H9 (cell line): ENCODE data around the gene HPD. TPM values are rescaled to one million over a fixed set of nuclear protein-coding genes. Genes with fewer than 3 reads are reported as not detected.

Experiments
- DNase-seq: peaks from one replicate; pipeline ENCODE4 v3.0.0-alpha.2; 2017
- H2AFZ ChIP-seq: one replicate; pipeline ENCODE4 v1.6.1; 2013; ENCODE audit warnings: mild to moderate bottlenecking, low read length, control low read depth, moderate library complexity
- H2AK5ac ChIP-seq: 2 replicates; pipeline ENCODE4 v1.6.1; 2013; ENCODE audit warnings: low read length, control low read depth, mixed read lengths; ENCODE audit not compliant: insufficient read length
- H2BK120ac ChIP-seq: one replicate; pipeline ENCODE4 v1.6.1; 2013; ENCODE audit warnings: low read depth, mild to moderate bottlenecking, low read length, control low read depth, inconsistent platforms; ENCODE audit not compliant: poor library complexity, severe bottlenecking
- H2BK12ac ChIP-seq: 2 replicates; pipeline ENCODE4 v1.6.1; 2013; ENCODE audit warnings: low read length, control low read depth, mixed read lengths, low read depth; ENCODE audit not compliant: insufficient read length
- H2BK15ac ChIP-seq: 2 replicates; pipeline ENCODE4 v1.6.1; 2013; ENCODE audit warnings: low read depth, low read length, control low read depth
- H2BK20ac ChIP-seq: one replicate; pipeline ENCODE4 v1.6.1; 2013; ENCODE audit warnings: low read depth, mild to moderate bottlenecking, low read length, control low read depth, inconsistent platforms; ENCODE audit not compliant: poor library complexity, severe bottlenecking
- H2BK5ac ChIP-seq: 2 replicates; pipeline ENCODE4 v1.6.1; 2013; ENCODE audit warnings: low read length, control low read depth, mixed read lengths; ENCODE audit not compliant: insufficient read length
- H3K14ac ChIP-seq: 2 replicates; pipeline ENCODE4 v1.6.1; 2013; ENCODE audit warnings: low read length, control low read depth; ENCODE audit not compliant: insufficient read depth
- H3K18ac ChIP-seq: 2 replicates; pipeline ENCODE4 v1.6.1; 2013; ENCODE audit warnings: low read depth, mild to moderate bottlenecking, mixed read lengths, low read length, control low read depth; ENCODE audit not compliant: insufficient read length
- H3K23ac ChIP-seq: 2 replicates; pipeline ENCODE4 v1.6.1; 2013; ENCODE audit warnings: low read length, control low read depth, mixed read lengths, low read depth; ENCODE audit not compliant: insufficient read length
- H3K23me2 ChIP-seq: 2 replicates; pipeline ENCODE4 v1.6.1; 2013; ENCODE audit warnings: low read depth, mild to moderate bottlenecking, mixed read lengths, low read length, control low read depth; ENCODE audit not compliant: insufficient read length, poor library complexity, severe bottlenecking
- H3K27ac ChIP-seq: 2 replicates; pipeline ENCODE4 v1.5.1; 2013; ENCODE audit warnings: low read length, control low read depth, mixed read lengths, low read depth; ENCODE audit not compliant: insufficient read length
- H3K27me3 ChIP-seq: 2 replicates; pipeline ENCODE4 v1.6.1; 2013; ENCODE audit warnings: low read length, control low read depth, inconsistent platforms; ENCODE audit not compliant: insufficient read depth
- H3K4ac ChIP-seq: 2 replicates; pipeline ENCODE4 v1.6.1; 2013; ENCODE audit warnings: low read depth, mild to moderate bottlenecking, control low read depth, inconsistent platforms, low read length, moderate library complexity
- H3K4me1 ChIP-seq: 2 replicates; pipeline ENCODE4 v1.6.1; 2013; ENCODE audit warnings: low read length, control low read depth, inconsistent platforms; ENCODE audit not compliant: insufficient read depth
- H3K4me2 ChIP-seq: 2 replicates; pipeline ENCODE4 v1.6.1; 2013; ENCODE audit warnings: low read length, control low read depth, mixed read lengths; ENCODE audit not compliant: insufficient read length, insufficient read depth
- H3K56ac ChIP-seq: 2 replicates; pipeline ENCODE4 v1.6.1; 2013; ENCODE audit warnings: low read depth, mild to moderate bottlenecking, mixed read lengths, low read length, control low read depth; ENCODE audit not compliant: insufficient read length
- H3K79me1 ChIP-seq: 2 replicates; pipeline ENCODE4 v1.6.1; 2013; ENCODE audit warnings: low read depth, mild to moderate bottlenecking, moderate library complexity, low read length, control low read depth, inconsistent platforms; ENCODE audit not compliant: insufficient read depth, poor library complexity, severe bottlenecking
- H3K79me2 ChIP-seq: 2 replicates; pipeline ENCODE4 v1.6.1; 2013; ENCODE audit warnings: low read length, control low read depth, inconsistent platforms; ENCODE audit not compliant: insufficient read depth
- H3K9ac ChIP-seq: 2 replicates; pipeline ENCODE4 v1.6.1; 2013; ENCODE audit warnings: low read length, control low read depth, mixed read lengths; ENCODE audit not compliant: insufficient read length; ENCODE audit errors: extremely low read depth
- H3K9me3 ChIP-seq: one replicate; pipeline ENCODE4 v1.6.1; 2013; ENCODE audit warnings: low read depth, low read length, inconsistent platforms; ENCODE audit not compliant: control insufficient read depth
- H3T11ph ChIP-seq: one replicate; pipeline ENCODE4 v1.6.1; 2013; ENCODE audit warnings: mild to moderate bottlenecking, low read length, control low read depth, inconsistent platforms
- H4K20me1 ChIP-seq: one replicate; pipeline ENCODE4 v1.6.1; 2013; ENCODE audit not compliant: control insufficient read depth, insufficient read length, insufficient read depth
- H4K5ac ChIP-seq: 2 replicates; pipeline ENCODE4 v1.6.1; 2013; ENCODE audit warnings: low read depth, mild to moderate bottlenecking, mixed read lengths, low read length, control low read depth; ENCODE audit not compliant: insufficient read length
- H4K8ac ChIP-seq: replicated peaks from 2 replicates; pipeline ENCODE4 v1.6.1; 2013; ENCODE audit warnings: low read length, control low read depth, mixed read lengths, low read depth; ENCODE audit not compliant: insufficient read length
- H4K91ac ChIP-seq: 2 replicates; pipeline ENCODE4 v1.6.1; 2013; ENCODE audit warnings: low read depth, mild to moderate bottlenecking, moderate library complexity, mixed read lengths, low read length, control low read depth; ENCODE audit not compliant: insufficient read length
- H3K27ac Mint-ChIP-seq, 3 experiments: 2 replicates in 2 of 3; 3 replicates in 1 of 3; pipeline ENCODE4 v1.8.0; 2020 to 2021; ENCODE audit warnings: mixed read lengths in 3 of 3, mild to moderate bottlenecking in 1 of 3, moderate library complexity in 1 of 3
- H3K27me3 Mint-ChIP-seq: 2 replicates; pipeline ENCODE4 v1.8.0; 2021; ENCODE audit warnings: low read depth, mild to moderate bottlenecking, moderate library complexity, mixed read lengths
- H3K36me3 Mint-ChIP-seq, 3 experiments: 2 replicates in 2 of 3; 3 replicates in 1 of 3; pipeline ENCODE4 v1.8.0; 2020 to 2021; ENCODE audit warnings: low read depth in 3 of 3, mixed read lengths in 3 of 3; ENCODE audit not compliant: insufficient read depth in 1 of 3
- H3K4me1 Mint-ChIP-seq, 2 experiments: 2 replicates each; pipeline ENCODE4 v1.8.0; 2020; ENCODE audit warnings: mixed read lengths in 2 of 2
- H3K4me3 Mint-ChIP-seq, 2 experiments: 2 replicates in 1 of 2; 3 replicates in 1 of 2; pipeline ENCODE4 v1.8.0; 2020 to 2021; ENCODE audit warnings: mild to moderate bottlenecking in 2 of 2, mixed read lengths in 2 of 2, moderate library complexity in 1 of 2
- H3K9me3 Mint-ChIP-seq, 2 experiments: 2 replicates in 1 of 2; 3 replicates in 1 of 2; pipeline ENCODE4 v1.8.0; 2020; ENCODE audit warnings: mild to moderate bottlenecking in 2 of 2, mixed read lengths in 2 of 2, moderate library complexity in 1 of 2
- CTCF ChIP-seq: fragments of 200-600 bp; sonication (generic); conservative IDR thresholded peaks from 3 replicates; pipeline ENCODE4 v1.8.0; 2021; ENCODE audit warnings: antibody characterized with exemption, mild to moderate bottlenecking
- WGBS: extraction: QIAGEN DNeasy Blood & Tissue Kit; methylation state at CpG from one replicate; pipeline ENCODE4 v1.1.7; 2013; ENCODE audit warnings: missing lambda C conversion rate, low lambda C conversion rate, mixed read lengths; ENCODE audit not compliant: insufficient read length; ENCODE audit errors: extremely low coverage; 5-methylcytosine and 5-hydroxymethylcytosine counted together
- total RNA-seq: library from RNA; stranded (reverse); gene quantifications from 2 replicates; pipeline ENCODE4 v1.2.1, GENCODE V29; 2021

HPD gene
- total RNA-seq, 1 experiment from 2014 or later = not detected

- Histone ChIP-seq H3T11ph (no peak overlapping the region), H2BK20ac (no peak overlapping the region), H3K14ac (no peak overlapping the region), H3K9ac (no peak overlapping the region), H3K4ac (no peak overlapping the region), H3K4me2 (no peak overlapping the region), H3K23me2 (peaks cover 9% of the 10 kb centered on the region), H4K5ac (no peak overlapping the region), H4K91ac (no peak overlapping the region), H3K9me3 (no peaks in the 10 kb centered on the region), H3K23ac (no peak overlapping the region), H2BK5ac (no peak overlapping the region), H3K79me1 (peaks cover 2% of the 10 kb centered on the region), H2AFZ (no peak overlapping the region), H4K20me1 (no peaks in the 10 kb centered on the region), H3K18ac (no peak overlapping the region), H2BK15ac (no peak overlapping the region), H3K27ac (no peak overlapping the region), H3K4me1 (peaks cover 2% of the 10 kb centered on the region; the same call in 1 of the 2 replicates), H2AK5ac (no peak overlapping the region), H4K8ac (no peak overlapping the region), H2BK12ac (no peak overlapping the region), H3K79me2 (peaks cover 3% of the 10 kb centered on the region; the same call in 1 of the 2 replicates), H3K27me3 (no peaks in the 10 kb centered on the region), H3K56ac (no peak overlapping the region), H2BK120ac (no peak overlapping the region)
- Mint-ChIP-seq H3K27me3 (no peaks in the 10 kb centered on the region), H3K27ac (no peak overlapping the region), H3K4me3 (no peak overlapping the region), H3K4me1 (peaks cover 32 to 46% of the 10 kb centered on the region in 2 experiments), H3K36me3 (peaks cover 14 to 54% (median 44%) of the 10 kb centered on the region in 3 experiments), H3K9me3 (no peaks in the 10 kb centered on the region; a peak in 1 of 5 replicates)
- no peak for TF ChIP-seq CTCF
- no peak for DNase-seq
- WGBS = no CpG with 5 or more reads among the region's 27 CpGs
Measured at GRCh38 chr12:121809712-121810116, 48.9 kb downstream of the HPD start.
